ENCODE data around the gene EMC8. TPM values are rescaled to one million over a fixed set of nuclear protein-coding genes. Genes with fewer than 3 reads are reported as not detected.

The EMC8 gene
- total RNA-seq, 1 donor from 2014 or later, result 8.9 TPM

- no peaks in the 10 kb centered on the region for H3K27me3 ChIP-seq (ENCODE audit: control insufficient read depth in 3 of 3, insufficient read depth in 3 of 3, low read length in 3 of 3)
- H3K9ac ChIP-seq (ENCODE audit: low read depth in 1 of 3, low read length in 3 of 3), result no peak overlapping the region
- H3K4me1 ChIP-seq (ENCODE audit: control insufficient read depth in 3 of 3, insufficient read depth in 3 of 3, low read length in 3 of 3), result peaks cover 9 to 19% (median 13%) of the 10 kb centered on the region in 3 donors
- H3K9me3 ChIP-seq (ENCODE audit: control insufficient read depth in 3 of 3, low read length in 3 of 3), result no peaks in the 10 kb centered on the region
- H3K27ac ChIP-seq (ENCODE audit: low read depth, low read length), result no peak overlapping the region
- H3K4me3 ChIP-seq (ENCODE audit: low read length in 3 of 3), result no peak overlapping the region
- H3K36me3 ChIP-seq (ENCODE audit: control insufficient read depth in 3 of 3, insufficient read depth in 3 of 3, low read length in 3 of 3), result peaks cover 20 to 36% (median 32%) of the 10 kb centered on the region in 3 donors
These were observed 5.6 kb downstream of the EMC8 start for GRCh38 chr16:85793662-85794298.

GRCh38 chr16:85789773-85790172, 9.6 kb downstream of the EMC8 start:
- no peaks in the 10 kb centered on the region for H3K4me1 ChIP-seq (ENCODE audit: control insufficient read depth in 3 of 3, insufficient read depth in 3 of 3, low read length in 3 of 3)
- H3K4me3 ChIP-seq (ENCODE audit: low read length in 3 of 3), result no peak overlapping the region
- H3K27ac ChIP-seq (ENCODE audit: low read depth, low read length), result no peak overlapping the region
- peaks cover 32 to 46% (median 45%) of the 10 kb centered on the region in 3 donors for H3K36me3 ChIP-seq (ENCODE audit: control insufficient read depth in 3 of 3, insufficient read depth in 3 of 3, low read length in 3 of 3)
- H3K27me3 ChIP-seq (ENCODE audit: control insufficient read depth in 3 of 3, insufficient read depth in 3 of 3, low read length in 3 of 3), result no peaks in the 10 kb centered on the region
- H3K9me3 ChIP-seq (ENCODE audit: control insufficient read depth in 3 of 3, low read length in 3 of 3), result no peaks in the 10 kb centered on the region
- no peak overlapping the region for H3K9ac ChIP-seq (ENCODE audit: low read depth in 1 of 3, low read length in 3 of 3)

DNA sequence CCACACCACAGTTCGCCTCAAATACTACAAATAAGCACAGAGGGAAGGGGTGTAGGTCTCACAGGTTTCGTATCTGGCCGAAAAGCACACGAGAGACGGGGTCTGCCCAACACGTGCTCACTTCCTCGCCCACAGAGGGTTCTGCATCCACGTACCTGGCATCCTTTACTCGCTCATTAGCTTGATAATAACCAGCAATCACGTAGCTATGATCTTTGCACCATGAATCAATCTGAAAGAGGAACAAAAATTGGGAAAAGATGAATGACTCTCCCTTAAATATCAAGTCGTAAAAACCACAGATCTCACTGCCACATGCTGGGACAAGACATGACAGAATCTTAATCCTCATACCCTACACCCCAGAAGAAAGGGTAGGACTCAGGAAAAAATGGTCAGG, 10.5 kb downstream of the EMC8 start:
- H3K27me3 ChIP-seq (ENCODE audit: control insufficient read depth in 3 of 3, insufficient read depth in 3 of 3, low read length in 3 of 3), result no peaks in the 10 kb centered on the region
- no peaks in the 10 kb centered on the region for H3K9me3 ChIP-seq (ENCODE audit: control insufficient read depth in 3 of 3, low read length in 3 of 3)
- H3K4me3 ChIP-seq (ENCODE audit: low read length in 3 of 3), result no peak overlapping the region
- no peak overlapping the region for H3K9ac ChIP-seq (ENCODE audit: low read depth in 1 of 3, low read length in 3 of 3)
- no peak overlapping the region for H3K27ac ChIP-seq (ENCODE audit: low read depth, low read length)
- peaks cover 29 to 46% (median 45%) of the 10 kb centered on the region in 3 donors for H3K36me3 ChIP-seq (ENCODE audit: control insufficient read depth in 3 of 3, insufficient read depth in 3 of 3, low read length in 3 of 3)
- no peaks in the 10 kb centered on the region for H3K4me1 ChIP-seq (ENCODE audit: control insufficient read depth in 3 of 3, insufficient read depth in 3 of 3, low read length in 3 of 3)

- peaks cover 12 to 13% (median 12%) of the 10 kb centered on the region in 3 donors for H3K4me1 ChIP-seq (ENCODE audit: control insufficient read depth in 3 of 3, insufficient read depth in 3 of 3, low read length in 3 of 3)
- H3K27ac ChIP-seq (ENCODE audit: low read depth, low read length), result no peak overlapping the region
- peaks cover 31 to 35% (median 32%) of the 10 kb centered on the region in 3 donors for H3K36me3 ChIP-seq (ENCODE audit: control insufficient read depth in 3 of 3, insufficient read depth in 3 of 3, low read length in 3 of 3)
- H3K9ac ChIP-seq (ENCODE audit: low read depth in 1 of 3, low read length in 3 of 3), result no peak overlapping the region
- no peak overlapping the region for H3K4me3 ChIP-seq (ENCODE audit: low read length in 3 of 3)
- H3K9me3 ChIP-seq (ENCODE audit: control insufficient read depth in 3 of 3, low read length in 3 of 3), result no peaks in the 10 kb centered on the region
- no peaks in the 10 kb centered on the region for H3K27me3 ChIP-seq (ENCODE audit: control insufficient read depth in 3 of 3, insufficient read depth in 3 of 3, low read length in 3 of 3)
These were observed 13.4 kb downstream of the EMC8 start for GRCh38 chr16:85785927-85786326.

DNA sequence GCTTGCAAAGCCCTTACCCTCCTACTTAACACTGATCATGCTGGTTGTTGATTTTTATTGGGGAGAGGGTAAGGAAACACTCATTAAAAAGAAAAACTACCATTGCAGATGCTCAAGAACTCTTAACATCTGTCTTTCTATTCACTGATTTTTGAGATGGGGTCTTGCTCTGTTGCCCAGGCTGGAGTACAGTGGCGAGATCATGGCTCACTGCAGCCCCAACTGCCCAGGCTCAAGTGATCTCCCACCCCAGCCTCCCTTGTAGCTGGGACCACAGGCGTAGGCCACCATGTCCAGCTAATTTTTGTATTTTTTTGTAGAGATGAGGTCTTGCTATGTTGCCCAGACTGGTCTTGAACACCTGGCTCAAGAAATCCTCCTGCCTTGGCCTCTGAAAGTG, 14.5 kb downstream of the EMC8 start:
- H3K27me3 ChIP-seq (ENCODE audit: control insufficient read depth in 3 of 3, insufficient read depth in 3 of 3, low read length in 3 of 3), result no peaks in the 10 kb centered on the region
- H3K9ac ChIP-seq (ENCODE audit: low read depth in 1 of 3, low read length in 3 of 3), result no peak overlapping the region
- no peak overlapping the region for H3K27ac ChIP-seq (ENCODE audit: low read depth, low read length)
- H3K36me3 ChIP-seq (ENCODE audit: control insufficient read depth in 3 of 3, insufficient read depth in 3 of 3, low read length in 3 of 3), result peaks cover 42 to 47% (median 43%) of the 10 kb centered on the region in 3 donors
- no peaks in the 10 kb centered on the region for H3K9me3 ChIP-seq (ENCODE audit: control insufficient read depth in 3 of 3, low read length in 3 of 3)
- H3K4me3 ChIP-seq (ENCODE audit: low read length in 3 of 3), result no peak overlapping the region
- H3K4me1 ChIP-seq (ENCODE audit: control insufficient read depth in 3 of 3, insufficient read depth in 3 of 3, low read length in 3 of 3), result peaks cover 12 to 13% (median 12%) of the 10 kb centered on the region in 3 donors

- H3K9me3 ChIP-seq (ENCODE audit: control insufficient read depth in 3 of 3, low read length in 3 of 3), result no peaks in the 10 kb centered on the region
- H3K4me1 ChIP-seq (ENCODE audit: control insufficient read depth in 3 of 3, insufficient read depth in 3 of 3, low read length in 3 of 3), result peaks cover 12 to 13% (median 12%) of the 10 kb centered on the region in 3 donors
- no peak overlapping the region for H3K27ac ChIP-seq (ENCODE audit: low read depth, low read length)
- H3K9ac ChIP-seq (ENCODE audit: low read depth in 1 of 3, low read length in 3 of 3), result no peak overlapping the region
- H3K27me3 ChIP-seq (ENCODE audit: control insufficient read depth in 3 of 3, insufficient read depth in 3 of 3, low read length in 3 of 3), result no peaks in the 10 kb centered on the region
- H3K36me3 ChIP-seq (ENCODE audit: control insufficient read depth in 3 of 3, insufficient read depth in 3 of 3, low read length in 3 of 3), result peaks cover 48 to 54% (median 50%) of the 10 kb centered on the region in 3 donors
- H3K4me3 ChIP-seq (ENCODE audit: low read length in 3 of 3), result no peak overlapping the region
These were observed 15.9 kb downstream of the EMC8 start for GRCh38 chr16:85783441-85783840.

- Histone ChIP-seq H3K4me1 (ENCODE audit: control insufficient read depth in 3 of 3, insufficient read depth in 3 of 3, low read length in 3 of 3) (peaks cover 12 to 16% (median 13%) of the 10 kb centered on the region in 3 donors), H3K4me3 (ENCODE audit: low read length in 3 of 3) (no peak overlapping the region), H3K9ac (ENCODE audit: low read depth in 1 of 3, low read length in 3 of 3) (peak overlapping the region in 1 of 3 donors; percentile 33), H3K27me3 (ENCODE audit: control insufficient read depth in 3 of 3, insufficient read depth in 3 of 3, low read length in 3 of 3) (no peaks in the 10 kb centered on the region), H3K36me3 (ENCODE audit: control insufficient read depth in 3 of 3, insufficient read depth in 3 of 3, low read length in 3 of 3) (peaks cover 46 to 53% (median 47%) of the 10 kb centered on the region in 3 donors), H3K9me3 (ENCODE audit: control insufficient read depth in 3 of 3, low read length in 3 of 3) (no peaks in the 10 kb centered on the region), H3K27ac (ENCODE audit: low read depth, low read length) (no peak overlapping the region)
These were observed 16.9 kb downstream of the EMC8 start for GRCh38 chr16:85782451-85782850.

DNA sequence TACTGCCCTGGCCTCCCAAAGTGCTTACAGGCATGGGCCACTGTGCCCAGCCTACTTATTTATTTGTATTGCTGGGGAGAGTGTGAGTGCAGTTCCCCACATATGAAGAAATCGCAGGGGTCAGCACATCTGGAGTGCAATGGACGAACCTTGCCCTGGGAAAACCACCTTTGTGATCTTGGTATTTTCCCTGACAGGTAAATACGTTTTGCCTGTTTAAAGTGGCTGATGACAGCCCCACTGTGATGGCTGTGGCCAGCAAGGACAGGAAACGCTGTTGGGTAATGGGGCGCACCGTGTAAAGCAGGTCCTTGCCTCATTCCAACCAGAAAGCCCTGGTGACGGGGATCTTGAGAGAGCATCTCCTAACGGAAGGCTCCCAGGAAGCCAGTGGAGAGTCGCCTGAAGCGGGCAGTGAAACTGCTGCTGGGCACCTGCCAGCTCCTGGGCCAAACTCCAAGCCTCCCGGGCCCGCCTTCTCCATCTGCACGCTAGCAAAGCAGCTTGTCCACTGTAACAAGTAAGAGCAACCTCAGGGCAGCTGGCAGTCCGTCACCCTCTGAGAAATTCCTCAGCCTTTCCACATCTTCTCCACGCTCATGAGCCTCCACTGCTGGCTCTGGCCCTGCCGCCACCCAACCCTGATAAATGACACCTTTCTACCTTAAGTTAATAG, 17.5 kb downstream of the EMC8 start:
- H3K9me3 ChIP-seq (ENCODE audit: control insufficient read depth in 3 of 3, low read length in 3 of 3), result no peaks in the 10 kb centered on the region
- H3K9ac ChIP-seq (ENCODE audit: low read depth in 1 of 3, low read length in 3 of 3), result peak overlapping the region in 1 of 3 donors; percentile 33
- H3K4me3 ChIP-seq (ENCODE audit: low read length in 3 of 3), result no peak overlapping the region
- peaks cover 12 to 16% (median 13%) of the 10 kb centered on the region in 3 donors for H3K4me1 ChIP-seq (ENCODE audit: control insufficient read depth in 3 of 3, insufficient read depth in 3 of 3, low read length in 3 of 3)
- H3K36me3 ChIP-seq (ENCODE audit: control insufficient read depth in 3 of 3, insufficient read depth in 3 of 3, low read length in 3 of 3), result peaks cover 40 to 51% (median 47%) of the 10 kb centered on the region in 3 donors
- no peaks in the 10 kb centered on the region for H3K27me3 ChIP-seq (ENCODE audit: control insufficient read depth in 3 of 3, insufficient read depth in 3 of 3, low read length in 3 of 3)
- H3K27ac ChIP-seq (ENCODE audit: low read depth, low read length), result no peak overlapping the region

DNA sequence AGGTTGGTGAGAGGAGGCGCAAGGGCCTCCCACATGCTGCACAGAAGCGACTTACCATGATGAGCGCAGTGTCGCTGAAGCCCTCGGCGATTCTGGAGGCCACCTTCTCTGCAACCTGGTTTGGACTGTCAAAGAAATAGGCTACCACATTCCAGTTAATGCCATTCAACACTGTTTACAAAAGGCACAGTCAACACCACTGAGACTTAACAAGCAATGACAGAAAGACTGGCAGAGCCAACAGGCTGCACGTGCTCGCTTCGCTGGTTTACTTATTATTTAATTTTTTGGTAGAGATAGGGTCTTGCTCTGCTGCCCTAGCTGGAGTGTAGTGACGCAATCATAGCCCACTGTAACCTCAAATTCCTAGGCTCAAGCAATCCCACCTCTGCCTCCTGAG, 18.2 kb downstream of the EMC8 start:
- Histone ChIP-seq H3K4me1 (ENCODE audit: control insufficient read depth in 3 of 3, insufficient read depth in 3 of 3, low read length in 3 of 3) (peaks cover 12 to 16% (median 13%) of the 10 kb centered on the region in 3 donors), H3K9me3 (ENCODE audit: control insufficient read depth in 3 of 3, low read length in 3 of 3) (no peaks in the 10 kb centered on the region), H3K27ac (ENCODE audit: low read depth, low read length) (no peak overlapping the region), H3K4me3 (ENCODE audit: low read length in 3 of 3) (no peak overlapping the region), H3K27me3 (ENCODE audit: control insufficient read depth in 3 of 3, insufficient read depth in 3 of 3, low read length in 3 of 3) (no peaks in the 10 kb centered on the region), H3K36me3 (ENCODE audit: control insufficient read depth in 3 of 3, insufficient read depth in 3 of 3, low read length in 3 of 3) (peaks cover 34 to 44% (median 40%) of the 10 kb centered on the region in 3 donors), H3K9ac (ENCODE audit: low read depth in 1 of 3, low read length in 3 of 3) (no peak overlapping the region)

DNA sequence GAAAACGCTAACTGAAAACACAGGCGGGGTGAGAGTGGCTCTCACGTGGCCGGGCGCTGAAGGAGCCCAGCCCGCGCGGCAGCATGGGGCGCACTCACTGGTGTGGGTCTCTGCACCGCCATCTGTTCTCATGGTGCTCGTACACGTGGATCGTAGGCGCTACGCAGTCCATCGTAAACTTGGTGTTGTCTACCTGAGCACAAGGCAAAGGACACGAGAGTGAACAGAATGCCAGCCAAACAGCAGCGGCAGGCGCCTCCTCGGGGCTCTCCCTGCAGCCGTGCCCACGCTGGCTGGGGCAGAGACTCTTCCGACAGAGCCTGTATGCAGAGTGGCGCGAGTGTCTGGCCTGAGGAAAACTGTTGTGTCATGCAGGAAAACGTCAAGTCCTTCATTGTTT, 19.1 kb downstream of the EMC8 start:
- H3K4me3 ChIP-seq (ENCODE audit: low read length in 3 of 3), result no peak overlapping the region
- peaks cover 12 to 16% (median 13%) of the 10 kb centered on the region in 3 donors for H3K4me1 ChIP-seq (ENCODE audit: control insufficient read depth in 3 of 3, insufficient read depth in 3 of 3, low read length in 3 of 3)
- peaks cover 31 to 41% (median 34%) of the 10 kb centered on the region in 3 donors for H3K36me3 ChIP-seq (ENCODE audit: control insufficient read depth in 3 of 3, insufficient read depth in 3 of 3, low read length in 3 of 3)
- no peak overlapping the region for H3K27ac ChIP-seq (ENCODE audit: low read depth, low read length)
- H3K9ac ChIP-seq (ENCODE audit: low read depth in 1 of 3, low read length in 3 of 3), result no peak overlapping the region
- no peaks in the 10 kb centered on the region for H3K27me3 ChIP-seq (ENCODE audit: control insufficient read depth in 3 of 3, insufficient read depth in 3 of 3, low read length in 3 of 3)
- H3K9me3 ChIP-seq (ENCODE audit: control insufficient read depth in 3 of 3, low read length in 3 of 3), result no peaks in the 10 kb centered on the region
